Activated CD4-positive, alpha-beta memory T cell treated with anti-CD3 and anti-CD28 coated beads, Interleukin-2, amount 10 ng/mL, durations not matched to agents 7 days and 5 days (primary cell): ENCODE results near the gene ELF5. TPM values are rescaled to one million over a fixed set of nuclear protein-coding genes. Genes with fewer than 3 reads are reported as not detected.

ENCODE experiments used
- CTCF ChIA-PET: fragments of 350-600 bp; sonication (Branson Sonifier 250); formaldehyde crosslinking; loops from one replicate; lab custom pipeline; 2021; ENCODE audit warnings: antibody characterized with exemption, inconsistent platforms; lab: Charles Lee
- POLR2A ChIA-PET: fragments of 350-600 bp; sonication (Branson Sonifier 250); formaldehyde crosslinking; loops from one replicate; lab custom pipeline; 2021; ENCODE audit warnings: antibody characterized with exemption; lab: Charles Lee
- DNase-seq: peaks from one replicate; pipeline ENCODE4 v3.0.0-alpha.2; 2020
- H3K27ac Mint-ChIP-seq: one replicate; pipeline ENCODE4 v1.8.0; 2021; ENCODE audit warnings: mild to moderate bottlenecking, mixed read lengths
- H3K27me3 Mint-ChIP-seq: one replicate; pipeline ENCODE4 v1.8.0; 2021; ENCODE audit warnings: mixed read lengths
- H3K36me3 Mint-ChIP-seq: one replicate; pipeline ENCODE4 v1.8.0; 2021; ENCODE audit warnings: low read depth, mixed read lengths
- H3K4me1 Mint-ChIP-seq: one replicate; pipeline ENCODE4 v1.8.0; 2021; ENCODE audit warnings: mixed read lengths
- H3K4me3 Mint-ChIP-seq: one replicate; pipeline ENCODE4 v1.8.0; 2021; ENCODE audit warnings: mild to moderate bottlenecking, mixed read lengths
- H3K9me3 Mint-ChIP-seq: one replicate; pipeline ENCODE4 v1.8.0; 2021; ENCODE audit warnings: mixed read lengths
- total RNA-seq, 2 experiments: library from RNA; stranded (reverse); gene quantifications; one replicate each; pipeline ENCODE4 v1.2.3, GENCODE V29; 2021

The ELF5 gene
- total RNA-seq, 2 experiments from 2014 or later = not detected

- H3K4me3 Mint-ChIP-seq = no peak overlapping the region
- ChIA-PET POLR2A (no interaction called here), CTCF (no interaction called here)
- DNase-seq = no peak
- no peak overlapping the region for H3K27ac Mint-ChIP-seq
- H3K36me3 Mint-ChIP-seq = no peaks in the 10 kb centered on the region
- H3K4me1 Mint-ChIP-seq = no peaks in the 10 kb centered on the region
- H3K9me3 Mint-ChIP-seq = no peaks in the 10 kb centered on the region
- peaks cover 8% of the 10 kb centered on the region for H3K27me3 Mint-ChIP-seq
Observed at GRCh38 chr11:34495724-34496377, 17.7 kb downstream of the ELF5 start.

GRCh38 chr11:34495239-34495723 lies 18.3 kb downstream of the ELF5 start:
- Mint-ChIP-seq H3K36me3 (no peaks in the 10 kb centered on the region), H3K27me3 (peaks cover 8% of the 10 kb centered on the region), H3K4me1 (no peaks in the 10 kb centered on the region), H3K27ac (no peak overlapping the region), H3K9me3 (no peaks in the 10 kb centered on the region), H3K4me3 (no peak overlapping the region)
- CTCF ChIA-PET = interaction anchor here (0.7 kb wide), 1 partner anchor 28 kb away, joined by 3 read pairs; no protein-coding TSS in a partner anchor
- no peak for DNase-seq
- POLR2A ChIA-PET = no interaction called here

- no peaks in the 10 kb centered on the region for H3K36me3 Mint-ChIP-seq
- H3K27me3 Mint-ChIP-seq = peaks cover 5% of the 10 kb centered on the region
- H3K9me3 Mint-ChIP-seq = no peaks in the 10 kb centered on the region
- H3K4me1 Mint-ChIP-seq = no peaks in the 10 kb centered on the region
- no peak for DNase-seq
- CTCF ChIA-PET = no interaction called here
- no peak overlapping the region for H3K4me3 Mint-ChIP-seq
- POLR2A ChIA-PET = no interaction called here
- no peak overlapping the region for H3K27ac Mint-ChIP-seq
Observed at GRCh38 chr11:34493926-34494595, 19.5 kb downstream of the ELF5 start.

GRCh38 chr11:34493468-34493867 lies 20.1 kb downstream of the ELF5 start:
- CTCF ChIA-PET = interaction anchor here (1.1 to 1.6 kb wide), 3 partner anchors 8 to 136 kb away, joined by 3 read pairs; partner anchors contain the start of gene ABTB2
- Mint-ChIP-seq H3K9me3 (no peaks in the 10 kb centered on the region), H3K27me3 (peaks cover 5% of the 10 kb centered on the region), H3K36me3 (no peaks in the 10 kb centered on the region), H3K4me1 (no peaks in the 10 kb centered on the region), H3K4me3 (no peak overlapping the region), H3K27ac (no peak overlapping the region)
- POLR2A ChIA-PET = no interaction called here
- no peak for DNase-seq

GRCh38 chr11:34492806-34493414 lies 20.7 kb downstream of the ELF5 start:
- POLR2A ChIA-PET = no interaction called here
- Mint-ChIP-seq H3K27ac (no peak overlapping the region), H3K27me3 (peaks cover 5% of the 10 kb centered on the region), H3K36me3 (no peaks in the 10 kb centered on the region), H3K4me3 (no peak overlapping the region), H3K4me1 (no peaks in the 10 kb centered on the region), H3K9me3 (no peaks in the 10 kb centered on the region)
- CTCF ChIA-PET = interaction anchor here (0.8 to 1.6 kb wide), 11 partner anchors 9 to 496 kb away, joined by 3 to 7 read pairs (median 3); partner anchors contain the start of genes ABTB2 and ELF5
- DNase-seq = peak; percentile 44

- DNase-seq = no peak
- POLR2A ChIA-PET = no interaction called here
- CTCF ChIA-PET = no interaction called here
- Mint-ChIP-seq H3K36me3 (no peaks in the 10 kb centered on the region), H3K4me3 (no peak overlapping the region), H3K9me3 (no peaks in the 10 kb centered on the region), H3K27me3 (peaks cover 3% of the 10 kb centered on the region), H3K27ac (no peak overlapping the region), H3K4me1 (no peaks in the 10 kb centered on the region)
Observed at GRCh38 chr11:34490304-34490703, 23.3 kb downstream of the ELF5 start.

- no peaks in the 10 kb centered on the region for H3K27me3 Mint-ChIP-seq
- H3K9me3 Mint-ChIP-seq = no peaks in the 10 kb centered on the region
- H3K4me1 Mint-ChIP-seq = no peaks in the 10 kb centered on the region
- H3K4me3 Mint-ChIP-seq = no peak overlapping the region
- ChIA-PET POLR2A (no interaction called here), CTCF (interaction anchor here (1.5 kb wide), 1 partner anchor 24 kb away, joined by 4 read pairs; no protein-coding TSS in a partner anchor)
- DNase-seq = no peak
- H3K27ac Mint-ChIP-seq = no peak overlapping the region
- H3K36me3 Mint-ChIP-seq = no peaks in the 10 kb centered on the region
Observed at GRCh38 chr11:34488855-34489557, 24.6 kb downstream of the ELF5 start.

- H3K36me3 Mint-ChIP-seq = no peaks in the 10 kb centered on the region
- no peaks in the 10 kb centered on the region for H3K27me3 Mint-ChIP-seq
- no peak overlapping the region for H3K4me3 Mint-ChIP-seq
- H3K4me1 Mint-ChIP-seq = no peaks in the 10 kb centered on the region
- H3K27ac Mint-ChIP-seq = no peak overlapping the region
- H3K9me3 Mint-ChIP-seq = no peaks in the 10 kb centered on the region
- no peak for DNase-seq
- POLR2A ChIA-PET = no interaction called here
- CTCF ChIA-PET = interaction anchor here (1.5 to 1.8 kb wide), 2 partner anchors 25 to 121 kb away, joined by 4 to 5 read pairs; no protein-coding TSS in a partner anchor
Observed at GRCh38 chr11:34487430-34487829, 26.2 kb downstream of the ELF5 start.

- CTCF ChIA-PET = no interaction called here
- H3K9me3 Mint-ChIP-seq = no peaks in the 10 kb centered on the region
- POLR2A ChIA-PET = no interaction called here
- no peaks in the 10 kb centered on the region for H3K36me3 Mint-ChIP-seq
- H3K27ac Mint-ChIP-seq = no peak overlapping the region
- DNase-seq = no peak
- no peak overlapping the region for H3K4me3 Mint-ChIP-seq
- H3K4me1 Mint-ChIP-seq = no peaks in the 10 kb centered on the region
- H3K27me3 Mint-ChIP-seq = peaks cover 11% of the 10 kb centered on the region
Observed at GRCh38 chr11:34483106-34483874, 30.3 kb downstream of the ELF5 start.

- CTCF ChIA-PET = interaction anchor here (0.5 to 2.3 kb wide), 3 partner anchors 11 to 116 kb away, joined by 3 to 10 read pairs (median 5); no protein-coding TSS in a partner anchor
- H3K4me3 Mint-ChIP-seq = no peak overlapping the region
- no peaks in the 10 kb centered on the region for H3K36me3 Mint-ChIP-seq
- POLR2A ChIA-PET = no interaction called here
- H3K27ac Mint-ChIP-seq = no peak overlapping the region
- H3K9me3 Mint-ChIP-seq = no peaks in the 10 kb centered on the region
- DNase-seq = no peak
- H3K4me1 Mint-ChIP-seq = no peaks in the 10 kb centered on the region
- peaks cover 11% of the 10 kb centered on the region for H3K27me3 Mint-ChIP-seq
Observed at GRCh38 chr11:34481307-34481706, 32.3 kb downstream of the ELF5 start.

- ChIA-PET CTCF (interaction anchor here (2.3 kb wide), 1 partner anchor 12 kb away, joined by 10 read pairs; no protein-coding TSS in a partner anchor), POLR2A (no interaction called here)
- Mint-ChIP-seq H3K27me3 (peaks cover 11% of the 10 kb centered on the region), H3K4me3 (no peak overlapping the region), H3K27ac (no peak overlapping the region), H3K9me3 (no peaks in the 10 kb centered on the region), H3K4me1 (no peaks in the 10 kb centered on the region), H3K36me3 (no peaks in the 10 kb centered on the region)
- DNase-seq = no peak
Observed at GRCh38 chr11:34480314-34480713, 33.3 kb downstream of the ELF5 start.
